HepG2 (cell line): Measurements from ENCODE around the gene UAP1L1. TPM values are rescaled to one million over a fixed set of nuclear protein-coding genes. Genes with fewer than 3 reads are reported as not detected.

Source experiments
- ATAC-seq: fragments of 200-7000 bp; cut with Tn5 transposase; 3 replicates; pipeline ENCODE4 v1.9.1; 2020; ENCODE audit warnings: mild to moderate bottlenecking, moderate library complexity
- BruUV-seq: library from RNA; stranded (reverse); fragments of 400-500 nt; replicated peaks from 2 replicates; lab custom pipeline; 2021; lab: Mats Ljungman, UMichigan
- CTCF ChIA-PET: fragments of 300-600 bp; formaldehyde crosslinking; extraction: SDS; loops from one replicate; lab custom pipeline; 2021; ENCODE audit warnings: low total read pairs, inconsistent platforms, low intra/inter-chr PET ratio; lab: Yijun Ruan, JAX
- POLR2A ChIA-PET: fragments of 350-600 bp; sonication (Branson Sonifier 250); formaldehyde crosslinking; loops from one replicate; lab custom pipeline; 2020; ENCODE audit warnings: antibody characterized with exemption, inconsistent platforms; lab: Yijun Ruan, JAX
- DNase-seq: peaks from one replicate; pipeline ENCODE4 v3.0.0-alpha.2; 2015; ENCODE audit warnings: low spot score
- FAIRE-seq: peaks from 3 replicates; lab custom pipeline; 2011; peaks lifted over from hg19 to GRCh38; lab: Jason Lieb, UNC
- H2AFZ ChIP-seq: one replicate; pipeline ENCODE4 v1.6.1; 2011; ENCODE audit warnings: low read length, inconsistent platforms
- H3K27ac ChIP-seq: fragments of 300-600 bp; 3 replicates; pipeline ENCODE4 v1.8.0; 2011; ENCODE audit warnings: mixed run types, mild to moderate bottlenecking, mixed read lengths, low read length, inconsistent platforms; ENCODE audit not compliant: insufficient read depth; ENCODE audit errors: extremely low read length
- H3K27me3 ChIP-seq, 2 experiments: fragments of 200-600 bp in 1 of 2; 2 replicates in 1 of 2; 3 replicates in 1 of 2; pipeline versions ENCODE4 v1.6.0 to v1.8.0; 2011; ENCODE audit warnings: low read length in 2 of 2, mild to moderate bottlenecking in 2 of 2, moderate library complexity in 2 of 2, inconsistent platforms in 1 of 2; ENCODE audit not compliant: insufficient read depth in 2 of 2, control insufficient read depth in 1 of 2
- H3K36me3 ChIP-seq, 2 experiments: fragments of 200-600 bp in 1 of 2; replicated peaks in 1 of 2; 2 replicates in 1 of 2; 3 replicates in 1 of 2; pipeline versions ENCODE4 v1.5.1 to v1.8.0; 2011; ENCODE audit warnings: low read length in 2 of 2, inconsistent platforms in 1 of 2; ENCODE audit not compliant: insufficient read depth in 2 of 2, control insufficient read depth in 1 of 2
- H3K4me1 ChIP-seq: 2 replicates; pipeline ENCODE4 v1.5.1; 2012; ENCODE audit warnings: low read length, inconsistent platforms; ENCODE audit not compliant: insufficient read depth
- H3K4me2 ChIP-seq: 2 replicates; pipeline ENCODE4 v1.6.0; 2011; ENCODE audit warnings: low read depth, low read length, inconsistent platforms
- H3K4me3 ChIP-seq, 3 experiments: fragments of 200-600 bp in 1 of 3; sonication (generic), shearing (Covaris generic) in 1 of 3; replicated peaks in 1 of 3; 2 replicates each; pipeline ENCODE4 v1.5.1; 2011 to 2016; ENCODE audit warnings: low read length in 3 of 3, inconsistent platforms in 2 of 3, low read depth in 2 of 3, mild to moderate bottlenecking in 2 of 3, control low read depth in 1 of 3, mixed read lengths in 1 of 3; ENCODE audit not compliant: insufficient read depth in 1 of 3
- H3K79me2 ChIP-seq: one replicate; pipeline ENCODE4 v1.6.1; 2011; ENCODE audit warnings: low read length, inconsistent platforms; ENCODE audit not compliant: insufficient read depth
- H3K9ac ChIP-seq: 2 replicates; pipeline ENCODE4 v1.6.0; 2011; ENCODE audit warnings: mild to moderate bottlenecking, low read depth, low read length, inconsistent platforms; ENCODE audit not compliant: insufficient read depth
- H3K9me3 ChIP-seq: 2 replicates; pipeline ENCODE4 v1.5.1; 2012; ENCODE audit warnings: mild to moderate bottlenecking, low read length
- H4K20me1 ChIP-seq: 2 replicates; pipeline ENCODE4 v1.6.0; 2011; ENCODE audit warnings: inconsistent platforms, mild to moderate bottlenecking, low read length, moderate library complexity; ENCODE audit not compliant: insufficient read depth
- EZH2 ChIP-seq: conservative IDR thresholded peaks from 2 replicates; pipeline ENCODE4 v1.6.1; 2012; ENCODE audit warnings: mild to moderate bottlenecking, low read depth, low read length, moderate library complexity
- HCFC1 ChIP-seq: fragments of 150-350 bp; IDR thresholded peaks from 2 replicates; pipeline ENCODE4 v1.6.1; 2014; ENCODE audit warnings: low read depth, low read length
- IKZF4 ChIP-seq: sonication (generic); formaldehyde crosslinking; IDR thresholded peaks from 2 replicates; pipeline ENCODE4 v1.5.1; 2020; ENCODE audit warnings: borderline replicate concordance, mild to moderate bottlenecking, low read depth, missing genetic modification reagents; ENCODE audit errors: not compliant biosample characterization
- MYC ChIP-seq: sonication (generic); formaldehyde crosslinking; IDR thresholded peaks from 2 replicates; pipeline ENCODE4 v1.9.0; 2021; ENCODE audit warnings: missing genetic modification reagents, borderline replicate concordance
- NR0B2 ChIP-seq: sonication (generic); formaldehyde crosslinking; IDR thresholded peaks from 2 replicates; pipeline ENCODE4 v1.4.0; 2020; ENCODE audit warnings: mild to moderate bottlenecking, missing genetic modification reagents
- RNF219 ChIP-seq: sonication (generic); formaldehyde crosslinking; IDR thresholded peaks from 2 replicates; pipeline ENCODE4 v1.5.0; 2020; ENCODE audit warnings: mild to moderate bottlenecking, missing genetic modification reagents
- TCF7L2 ChIP-seq: IDR thresholded peaks from 2 replicates; pipeline ENCODE4 v1.6.1; 2011; ENCODE audit warnings: mild to moderate bottlenecking, low read depth, low read length, moderate library complexity
- TRIM22 ChIP-seq: fragments of 450-650 bp; IDR thresholded peaks from 2 replicates; pipeline ENCODE4 v1.6.1; 2017
- U2AF1 ChIP-seq: fragments of 200-400 bp; formaldehyde crosslinking; optimal IDR thresholded peaks from 2 replicates; pipeline ENCODE3; 2017; ENCODE audit warnings: mild to moderate bottlenecking, low read depth, low read length
- ZBTB34 ChIP-seq: sonication (generic); formaldehyde crosslinking; IDR thresholded peaks from 2 replicates; pipeline ENCODE4 v1.8.0; 2022; ENCODE audit warnings: mild to moderate bottlenecking, missing genetic modification reagents
- ZFAT ChIP-seq: sonication (generic); formaldehyde crosslinking; conservative IDR thresholded peaks from 2 replicates; pipeline ENCODE4 v1.8.1; 2023; ENCODE audit warnings: missing genetic modification reagents, inconsistent platforms
- ZNF18 ChIP-seq: sonication (generic); formaldehyde crosslinking; IDR thresholded peaks from 2 replicates; pipeline ENCODE4 v1.8.0; 2022; ENCODE audit warnings: mild to moderate bottlenecking, missing genetic modification reagents; ENCODE audit not compliant: insufficient replicate concordance
- ZNF3 ChIP-seq: IDR thresholded peaks from 2 replicates; pipeline ENCODE4 v1.7.0; 2017; ENCODE audit warnings: inconsistent platforms
- ZNF34 ChIP-seq: sonication (generic); formaldehyde crosslinking; IDR thresholded peaks from 2 replicates; pipeline ENCODE4 v1.4.0; 2020; ENCODE audit warnings: mild to moderate bottlenecking, missing genetic modification reagents, borderline replicate concordance
- ZNF878 ChIP-seq: sonication (generic); formaldehyde crosslinking; IDR thresholded peaks from 2 replicates; pipeline ENCODE4 v1.8.1; 2023; ENCODE audit warnings: mild to moderate bottlenecking, missing genetic modification reagents, moderate library complexity
- WGBS: methylation state at CpG from one replicate; pipeline ENCODE4 v1.1.6; 2017; ENCODE audit warnings: low lambda C conversion rate; 5-methylcytosine and 5-hydroxymethylcytosine counted together
- in situ Hi-C: cut with HindIII; loops from 2 replicates; pipeline ENCODE4 v1.10.0; 2017; ENCODE audit warnings: low pct_unique_long_range_greater_than_20kb; ENCODE audit not compliant: extremely low pct_ligation_motif_present
- intact Hi-C: fragments of 100-400 bp; cut with micrococcal nuclease; formaldehyde crosslinking; loops from one replicate; pipeline ENCODE4 v1.10.0; 2022; ENCODE audit not compliant: unreplicated experiment
- polyA plus RNA-seq, 8 experiments: library from polyadenylated mRNA; depleted of rRNA in 3 of 8; stranded (reverse) in 7 of 8; unstranded in 1 of 8; fragments of >200 nt; fragmentation: Illumina TruSeq in 4 of 8; extraction: Trizol in 4 of 8; gene quantifications; 2 replicates each; pipeline versions ENCODE4 v1.2.1 to v1.2.3, GENCODE V29; 2011 to 2016; ENCODE audit warnings: low read depth in 4 of 8, missing spikeins in 1 of 8, mixed read lengths in 1 of 8; ENCODE audit not compliant: insufficient read depth in 1 of 8
- total RNA-seq, 5 experiments: library from RNA; depleted of rRNA; stranded (reverse); fragments of >200 nt; fragmentation: Illumina TruSeq; extraction: Trizol; gene quantifications; 2 replicates each; pipeline ENCODE4 v1.2.3, GENCODE V29; 2016; ENCODE audit warnings: low read depth in 1 of 5

UAP1L1 gene
- total and polyA plus RNA-seq, 2 of the 13 experiments (the other 11 are each of a cell fraction or from before 2014, with no cell fraction given), result 5.4 to 6.4 TPM

- TF ChIP-seq MYC (CRISPR knock-in tag) (no peak), U2AF1 (no peak), IKZF4 (CRISPR knock-in tag) (no peak), NR0B2 (CRISPR knock-in tag) (no peak)
Measured at GRCh38 chr9:137051145-137051724, 26.1 kb upstream of the UAP1L1 start (continued).

GRCh38 chr9:137052293-137052692 lies 25.0 kb upstream of the UAP1L1 start:
- Histone ChIP-seq H3K9me3 (no peaks in the 10 kb centered on the region), H3K4me3 (peak overlapping the region in 1 of 3 experiments; percentile 84; a peak in 1 of 6 replicates), H3K4me2 (peak overlapping the region; percentile 84; the same call in 1 of the 2 replicates), H3K36me3 (no peaks in the 10 kb centered on the region), H3K4me1 (peaks cover 37% of the 10 kb centered on the region), H3K27ac (no peak overlapping the region), H2AFZ (no peak overlapping the region), H3K79me2 (peaks cover 9% of the 10 kb centered on the region), H3K27me3 (no peaks in the 10 kb centered on the region; a peak in 2 of 5 replicates), H3K9ac (no peak overlapping the region), H4K20me1 (no peaks in the 10 kb centered on the region; the same call in 1 of the 2 replicates)
- in situ Hi-C loops, result no loop called here
- ChIA-PET CTCF (no interaction called here), POLR2A (interaction anchor here (4.4 kb wide), 1 partner anchor 18 kb away, joined by 55 read pairs; the partner anchor contains the start of gene SAPCD2)
- intact Hi-C loops, result no loop called here
- no TSS peak for BruUV-seq
- FAIRE-seq (no peak), DNase-seq (no peak), ATAC-seq (no peak)
- WGBS, result 91% methylated on average over 7 of the region's 8 CpGs
- TF ChIP-seq ZNF34 (CRISPR knock-in tag) (no peak), ZFAT (CRISPR knock-in tag) (no peak), ZNF18 (CRISPR knock-in tag) (no peak), EZH2 (no peak), ZNF3 (CRISPR knock-in tag) (no peak), TCF7L2 (no peak), TRIM22 (no peak), ZBTB34 (CRISPR knock-in tag) (no peak), HCFC1 (no peak), RNF219 (CRISPR knock-in tag) (no peak), ZNF878 (no peak)
